Neutrophil (primary cell): ENCODE measurements around the gene GYG2.
"Not testable (repeated sequence)": the region's sequence is repeated elsewhere in the genome, so short reads cannot be mapped to it uniquely, and the experiment has no call there.

Experiments used
- H3K27ac ChIP-seq: fragments of 200-600 bp; sonication (generic); 2 replicates; pipeline ENCODE4 v1.5.1; 2016; ENCODE audit warnings: mild to moderate bottlenecking, moderate library complexity
- H3K27me3 ChIP-seq: fragments of 200-600 bp; sonication (generic); 2 replicates; pipeline ENCODE4 v1.6.0; 2016; ENCODE audit warnings: mild to moderate bottlenecking
- H3K36me3 ChIP-seq: fragments of 200-600 bp; sonication (generic); 2 replicates; pipeline ENCODE4 v1.5.1; 2017
- H3K4me1 ChIP-seq, 2 experiments: fragments of 200-600 bp in 1 of 2; sonication (generic) in 1 of 2; 1 replicate in 1 of 2; 2 replicates in 1 of 2; pipeline versions ENCODE4 v1.5.1 to v1.6.1; 2013 to 2016; ENCODE audit warnings: low read depth in 1 of 2, low read length in 1 of 2, mild to moderate bottlenecking in 1 of 2, moderate library complexity in 1 of 2; ENCODE audit not compliant: control insufficient read depth in 1 of 2, insufficient read depth in 1 of 2
- H3K4me3 ChIP-seq, 2 experiments: fragments of 200-600 bp in 1 of 2; sonication (generic) in 1 of 2; 1 replicate in 1 of 2; 2 replicates in 1 of 2; pipeline ENCODE4 v1.5.1; 2013 to 2016; ENCODE audit warnings: low read depth in 1 of 2, low read length in 1 of 2, mild to moderate bottlenecking in 1 of 2, moderate library complexity in 1 of 2
- H3K9me3 ChIP-seq: fragments of 200-600 bp; sonication (generic); 2 replicates; pipeline ENCODE4 v1.5.1; 2016
- CTCF ChIP-seq: fragments of 200-600 bp; sonication (generic); IDR thresholded peaks from 2 replicates; pipeline ENCODE4 v1.5.1; 2016; ENCODE audit warnings: antibody characterized with exemption

The GYG2 gene

GRCh38 chrX:2892816-2893215 is 64.1 kb downstream of the GYG2 start:
- H3K27me3 ChIP-seq: no peaks in the 10 kb centered on the region
- no peaks in the 10 kb centered on the region for H3K9me3 ChIP-seq
- H3K4me1 ChIP-seq: peaks cover 21 to 34% of the 10 kb centered on the region in 2 experiments
- no peak for TF ChIP-seq CTCF
- no peak overlapping the region for H3K4me3 ChIP-seq
- no peaks in the 10 kb centered on the region for H3K36me3 ChIP-seq
- H3K27ac ChIP-seq: no peak overlapping the region

- H3K27ac ChIP-seq: no peak overlapping the region
- H3K4me1 ChIP-seq: peaks cover 24 to 25% of the 10 kb centered on the region in 2 experiments
- no peak for TF ChIP-seq CTCF
- no peaks in the 10 kb centered on the region for H3K27me3 ChIP-seq
- H3K4me3 ChIP-seq: no peak overlapping the region
- no peaks in the 10 kb centered on the region for H3K9me3 ChIP-seq
- no peaks in the 10 kb centered on the region for H3K36me3 ChIP-seq
Measured at GRCh38 chrX:2894885-2895292, 66.2 kb downstream of the GYG2 start.

- Histone ChIP-seq H3K27ac (peak overlapping the region; percentile 49), H3K4me3 (no peak overlapping the region), H3K9me3 (no peaks in the 10 kb centered on the region), H3K4me1 (peaks cover 24% of the 10 kb centered on the region in 2 experiments), H3K27me3 (no peaks in the 10 kb centered on the region), H3K36me3 (no peaks in the 10 kb centered on the region)
- TF ChIP-seq CTCF: no peak
Measured at GRCh38 chrX:2897311-2897689, 68.6 kb downstream of the GYG2 start.

- not testable (repeated sequence) for H3K36me3 ChIP-seq, H3K9me3 ChIP-seq, H3K27me3 ChIP-seq, H3K4me3 ChIP-seq
- Histone ChIP-seq H3K27ac (peak overlapping the region; percentile 49), H3K4me1 (peaks cover 24% of the 10 kb centered on the region in 2 experiments)
Measured at GRCh38 chrX:2897690-2898623, 69.2 kb downstream of the GYG2 start.

GRCh38 chrX:2898846-2899512 is 70.2 kb downstream of the GYG2 start:
- Histone ChIP-seq H3K36me3 (no peaks in the 10 kb centered on the region), H3K9me3 (no peaks in the 10 kb centered on the region), H3K4me1 (peaks cover 24% of the 10 kb centered on the region in 2 experiments), H3K27ac (no peak overlapping the region), H3K4me3 (no peak overlapping the region), H3K27me3 (no peaks in the 10 kb centered on the region)
- no peak for TF ChIP-seq CTCF
